Muscle of leg (tissue), 11 donors: ENCODE data around the gene ATP8A2. TPM values are rescaled to one million over a fixed set of nuclear protein-coding genes. Genes with fewer than 3 reads are reported as not detected.
A peak's percentile ranks its signal among the peaks of the same experiment; 100 is the strongest.
"Not testable (repeated sequence)": the region's sequence is repeated elsewhere in the genome, so short reads cannot be mapped to it uniquely, and the experiment has no call there.

Source experiments
- DNase-seq: peaks from one replicate; pipeline ENCODE4 v3.0.0; 2013
- H3K27ac ChIP-seq: one replicate; pipeline ENCODE4 v1.5.1; 2013; ENCODE audit warnings: mild to moderate bottlenecking, low read length, control low read depth
- H3K27me3 ChIP-seq: one replicate; pipeline ENCODE4 v1.6.1; 2013; ENCODE audit warnings: low read length; ENCODE audit not compliant: control insufficient read depth, insufficient read depth
- H3K36me3 ChIP-seq: one replicate; pipeline ENCODE4 v1.6.1; 2013; ENCODE audit warnings: low read length; ENCODE audit not compliant: control insufficient read depth, insufficient read depth
- H3K4me1 ChIP-seq: one replicate; pipeline ENCODE4 v1.6.1; 2013; ENCODE audit warnings: low read length; ENCODE audit not compliant: control insufficient read depth, insufficient read depth
- H3K4me3 ChIP-seq: one replicate; pipeline ENCODE4 v1.5.1; 2013; ENCODE audit warnings: low read length, control low read depth
- H3K9me3 ChIP-seq: replicated peaks from 2 replicates; pipeline ENCODE4 v1.6.1; 2013; ENCODE audit warnings: low read depth, low read length; ENCODE audit not compliant: control insufficient read depth
- WGBS: methylation state at CpG from one replicate; pipeline ENCODE4 v1.1.5; 2013; ENCODE audit warnings: missing lambda C conversion rate; ENCODE audit not compliant: insufficient coverage; 5-methylcytosine and 5-hydroxymethylcytosine counted together
- polyA plus RNA-seq, 8 donors: library from polyadenylated mRNA; unstranded; fragments of 120-200 nt; gene quantifications; one replicate each; pipeline versions ENCODE4 v1.2.1 to v1.2.3, GENCODE V29; 2013; ENCODE audit warnings: inconsistent platforms in 1 of 8, low replicate concordance in 1 of 8; ENCODE audit not compliant: insufficient read length in 8 of 8, insufficient read depth in 1 of 8
- total RNA-seq: library from RNA; stranded (reverse); fragments of 120-200 nt; gene quantifications from one replicate; pipeline ENCODE4 v1.2.4, GENCODE V29; 2013

ATP8A2 gene
- total and polyA plus RNA-seq, 9 donors: 0.89 to 2.9 (median 1.6) TPM

DNA sequence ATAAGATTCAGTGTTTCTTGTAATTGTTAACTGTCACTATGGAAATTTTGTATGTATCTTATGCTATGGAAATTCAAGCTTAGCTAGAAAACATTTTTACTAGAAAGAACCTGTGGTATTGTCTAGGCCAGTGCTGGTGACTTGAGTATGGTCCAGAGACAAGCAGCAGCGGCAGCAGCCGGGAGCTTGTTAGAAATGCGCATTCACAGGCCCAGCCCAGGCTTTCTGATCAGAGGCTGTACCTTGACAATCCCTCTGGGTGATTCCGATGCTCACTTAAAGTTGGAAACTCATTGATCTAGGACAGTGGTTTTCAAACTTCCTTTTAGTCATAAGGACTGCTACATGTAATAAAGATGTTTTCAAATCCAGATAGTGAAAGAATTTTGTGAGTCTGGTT lies 392.6 kb downstream of the ATP8A2 start:
- 82% methylated on average over 3 of the region's 4 CpGs for WGBS
- H3K36me3 ChIP-seq: no peaks in the 10 kb centered on the region

GRCh38 chr13:25765266-25765665 lies 393.5 kb downstream of the ATP8A2 start:
- H3K4me1 ChIP-seq: peaks cover 17% of the 10 kb centered on the region
- no peaks in the 10 kb centered on the region for H3K27me3 ChIP-seq
- no peaks in the 10 kb centered on the region for H3K36me3 ChIP-seq
- no peak overlapping the region for H3K4me3 ChIP-seq
- no CpG with 5 or more reads among the region's 2 CpGs for WGBS
- no peaks in the 10 kb centered on the region for H3K9me3 ChIP-seq
- no peak for DNase-seq
- H3K27ac ChIP-seq: no peak overlapping the region

More for the DNA sequence above, 392.6 kb downstream of the ATP8A2 start:
- DNase-seq: no peak
- no peak overlapping the region for H3K4me3 ChIP-seq
- no peaks in the 10 kb centered on the region for H3K9me3 ChIP-seq
- H3K27me3 ChIP-seq: no peaks in the 10 kb centered on the region
- H3K27ac ChIP-seq: no peak overlapping the region
- peaks cover 12% of the 10 kb centered on the region for H3K4me1 ChIP-seq

DNA sequence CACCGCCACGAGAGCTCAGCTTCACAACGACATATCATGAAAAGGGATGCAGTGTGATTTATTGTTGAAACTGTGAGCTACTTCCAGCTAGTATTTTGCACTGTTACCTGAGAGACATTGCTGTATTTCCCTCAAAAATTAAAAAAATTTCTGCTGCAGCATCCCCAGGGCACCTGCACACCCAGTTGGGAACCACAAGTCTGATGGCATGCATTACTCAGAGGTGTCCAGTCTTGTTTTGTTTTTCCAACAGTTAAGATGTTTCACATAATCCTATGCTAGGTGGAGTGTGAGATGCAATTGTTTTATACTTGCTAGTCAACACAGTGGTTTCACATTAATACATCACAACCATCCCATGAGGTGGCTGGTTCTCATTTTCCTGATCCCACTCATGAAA lies 394.8 kb downstream of the ATP8A2 start:
- no peak for DNase-seq
- Histone ChIP-seq H3K4me1 (peaks cover 28% of the 10 kb centered on the region), H3K27me3 (no peaks in the 10 kb centered on the region), H3K9me3 (no peaks in the 10 kb centered on the region), H3K4me3 (no peak overlapping the region), H3K27ac (no peak overlapping the region), H3K36me3 (no peaks in the 10 kb centered on the region)
- WGBS: no CpG with 5 or more reads among the region's 3 CpGs

GRCh38 chr13:25766991-25767390 lies 395.2 kb downstream of the ATP8A2 start:
- H3K4me1 ChIP-seq: peaks cover 30% of the 10 kb centered on the region
- H3K27me3 ChIP-seq: no peaks in the 10 kb centered on the region
- no peak overlapping the region for H3K27ac ChIP-seq
- no peaks in the 10 kb centered on the region for H3K36me3 ChIP-seq
- DNase-seq: peak; percentile 61
- no peaks in the 10 kb centered on the region for H3K9me3 ChIP-seq
- no CpG with 5 or more reads among the region's 1 CpG for WGBS
- H3K4me3 ChIP-seq: no peak overlapping the region

DNA sequence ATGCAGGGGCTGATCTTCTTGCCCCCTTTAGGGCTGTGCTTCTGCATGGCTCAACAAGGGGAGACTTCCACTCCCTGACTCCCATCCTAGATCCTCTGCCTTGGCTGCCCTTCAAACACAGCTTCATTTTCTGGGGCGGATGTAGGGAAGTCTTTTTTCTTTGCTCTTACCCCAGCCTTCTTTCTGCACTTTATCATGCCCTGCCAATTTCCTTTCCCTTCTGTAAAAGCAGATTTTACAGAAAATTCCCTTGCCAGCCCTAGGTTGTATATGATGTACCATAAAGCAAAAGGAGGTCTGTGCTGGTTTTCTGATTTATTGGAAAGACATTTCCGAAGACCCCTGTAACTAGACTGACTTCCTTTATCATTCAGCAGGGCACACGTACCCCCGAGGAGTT lies 396.6 kb downstream of the ATP8A2 start:
- DNase-seq: peak; percentile 37
- H3K4me1 ChIP-seq: peaks cover 30% of the 10 kb centered on the region
- no peaks in the 10 kb centered on the region for H3K9me3 ChIP-seq
- no peak overlapping the region for H3K4me3 ChIP-seq
- H3K27me3 ChIP-seq: no peaks in the 10 kb centered on the region
- no peaks in the 10 kb centered on the region for H3K36me3 ChIP-seq
- no CpG with 5 or more reads among the region's 4 CpGs for whole genome bisulfite sequencing
- H3K27ac ChIP-seq: no peak overlapping the region

DNA sequence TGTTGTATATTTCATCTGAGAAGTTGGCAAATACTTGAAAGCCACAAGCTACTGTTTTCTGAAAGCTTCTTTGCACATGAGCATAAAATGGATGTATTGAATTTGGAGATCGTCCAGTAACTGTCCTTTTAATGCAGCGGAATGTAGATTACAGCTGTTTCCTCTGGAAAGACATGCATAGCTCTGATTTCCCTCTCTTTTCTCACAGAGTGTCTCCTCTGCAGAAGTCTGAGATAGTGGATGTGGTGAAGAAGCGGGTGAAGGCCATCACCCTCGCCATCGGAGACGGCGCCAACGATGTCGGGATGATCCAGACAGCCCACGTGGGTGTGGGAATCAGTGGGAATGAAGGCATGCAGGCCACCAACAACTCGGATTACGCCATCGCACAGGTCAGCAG lies 397.1 kb downstream of the ATP8A2 start:
- WGBS: 15% methylated on average over 11 of the region's 13 CpGs
- Histone ChIP-seq H3K36me3 (no peaks in the 10 kb centered on the region), H3K4me3 (no peak overlapping the region), H3K4me1 (peaks cover 30% of the 10 kb centered on the region), H3K9me3 (no peaks in the 10 kb centered on the region), H3K27ac (peak overlapping the region; percentile 13), H3K27me3 (no peaks in the 10 kb centered on the region)
- DNase-seq: peak; percentile 84

- H3K27me3 ChIP-seq: no peaks in the 10 kb centered on the region
- no peaks in the 10 kb centered on the region for H3K36me3 ChIP-seq
- H3K27ac ChIP-seq: no peak overlapping the region
- H3K4me3 ChIP-seq: no peak overlapping the region
- H3K4me1 ChIP-seq: peaks cover 30% of the 10 kb centered on the region
- 90% methylated on average over 2 of the region's 7 CpGs for WGBS
- no peaks in the 10 kb centered on the region for H3K9me3 ChIP-seq
- DNase-seq: no peak
These were observed 398.8 kb downstream of the ATP8A2 start for GRCh38 chr13:25770601-25771000.

DNA sequence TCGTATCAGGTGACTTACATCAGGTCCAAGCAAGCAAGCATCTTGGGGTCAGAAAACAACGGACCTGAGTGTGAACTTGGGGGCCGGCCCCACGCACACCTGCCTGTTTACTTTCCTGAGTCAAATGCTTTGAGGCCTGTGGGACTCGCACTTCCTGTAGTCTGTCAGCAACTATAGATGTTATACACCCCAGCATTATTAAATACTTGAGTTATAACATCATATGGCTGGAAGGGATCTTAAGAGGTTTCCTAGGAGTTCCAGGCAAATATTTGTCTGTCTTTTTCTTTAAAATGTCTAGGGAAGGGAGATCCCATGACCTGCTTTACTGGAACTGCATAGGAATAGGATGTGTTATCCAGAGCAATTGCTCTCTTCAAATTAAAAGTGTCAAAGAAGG lies 399.4 kb downstream of the ATP8A2 start:
- Histone ChIP-seq H3K4me3 (no peak overlapping the region), H3K27ac (peak overlapping the region; percentile 29), H3K36me3 (no peaks in the 10 kb centered on the region), H3K27me3 (no peaks in the 10 kb centered on the region), H3K4me1 (peaks cover 30% of the 10 kb centered on the region), H3K9me3 (no peaks in the 10 kb centered on the region)
- peak; percentile 95 for DNase-seq
- WGBS: 0% methylated on average over 3 of the region's 5 CpGs

GRCh38 chr13:25771641-25772478 lies 400.1 kb downstream of the ATP8A2 start:
- peaks cover 34% of the 10 kb centered on the region for H3K4me1 ChIP-seq
- no peaks in the 10 kb centered on the region for H3K9me3 ChIP-seq
- 55% methylated on average over 7 of the region's 13 CpGs for WGBS
- no peaks in the 10 kb centered on the region for H3K27me3 ChIP-seq
- H3K36me3 ChIP-seq: no peaks in the 10 kb centered on the region
- H3K4me3 ChIP-seq: no peak overlapping the region
- DNase-seq: no peak
- peak overlapping the region; percentile 9 for H3K27ac ChIP-seq

GRCh38 chr13:25772534-25772933 lies 400.8 kb downstream of the ATP8A2 start:
- H3K4me1 ChIP-seq: peaks cover 35% of the 10 kb centered on the region
- H3K36me3 ChIP-seq: not testable (repeated sequence)
- WGBS: 92% methylated on average over 4 of the region's 8 CpGs

More at GRCh38 chr13:25772534-25772933, 400.8 kb downstream of the ATP8A2 start:
- H3K4me3 ChIP-seq, H3K9me3 ChIP-seq, DNase-seq, H3K27ac ChIP-seq, H3K27me3 ChIP-seq: not testable (repeated sequence)
